Sigmoid colon (tissue), 7 donors: ENCODE data around the gene SLC17A2. TPM values are rescaled to one million over a fixed set of nuclear protein-coding genes. Genes with fewer than 3 reads are reported as not detected.

Source experiments
- DNase-seq: peaks from one replicate; pipeline ENCODE4 v3.0.0-alpha.2; 2019
- H3K27ac ChIP-seq, 4 donors: fragments of 200-600 bp; sonication (generic); one replicate each; pipeline ENCODE4 v1.5.1; 2016 to 2019; ENCODE audit warnings: mild to moderate bottlenecking in 1 of 4
- H3K27me3 ChIP-seq, 3 donors: fragments of 200-600 bp; sonication (generic); one replicate each; pipeline ENCODE4 v1.5.1; 2019; ENCODE audit warnings: mild to moderate bottlenecking in 1 of 3
- H3K36me3 ChIP-seq, 4 donors: fragments of 200-600 bp; sonication (generic); one replicate each; pipeline ENCODE4 v1.5.1; 2016 to 2019
- H3K4me1 ChIP-seq, 4 donors: fragments of 200-600 bp; sonication (generic); one replicate each; pipeline ENCODE4 v1.5.1; 2017 to 2019
- H3K4me3 ChIP-seq, 4 donors: fragments of 200-600 bp; sonication (generic); one replicate each; pipeline ENCODE4 v1.5.1; 2017 to 2019; ENCODE audit warnings: mild to moderate bottlenecking in 2 of 4, moderate library complexity in 1 of 4
- H3K9me3 ChIP-seq, 4 donors: fragments of 200-600 bp in 3 of 4; sonication (generic) in 3 of 4; one replicate each; pipeline versions ENCODE4 v1.5.1 to v1.6.1; 2013 to 2019
- EP300 ChIP-seq, 4 donors: sonication (generic); formaldehyde crosslinking; IDR thresholded peaks; one replicate each; pipeline ENCODE4 v1.6.1; 2017; ENCODE audit warnings: antibody characterized with exemption in 4 of 4
- POLR2A ChIP-seq, 2 donors: fragments of 450-650 bp; IDR thresholded peaks; one replicate each; pipeline ENCODE4 v1.6.1; 2016; ENCODE audit warnings: antibody characterized with exemption in 2 of 2, mild to moderate bottlenecking in 2 of 2, moderate library complexity in 2 of 2
- POLR2AphosphoS5 ChIP-seq, 4 donors: sonication (generic); formaldehyde crosslinking; IDR thresholded peaks; one replicate each; pipeline ENCODE4 v1.6.1; 2017; ENCODE audit warnings: antibody characterized with exemption in 4 of 4
- WGBS, 2 donors: extraction: QIAGEN DNeasy Blood & Tissue Kit; methylation state at CpG; one replicate each; pipeline ENCODE4 v1.1.7; 2013; 5-methylcytosine and 5-hydroxymethylcytosine counted together
- intact Hi-C: fragments of 100-400 bp; cut with DNase I; formaldehyde crosslinking; loops from one replicate; pipeline ENCODE4 v1.15.1; 2023
- polyA plus RNA-seq, 3 donors: library from polyadenylated mRNA; stranded (reverse); fragments of 200-250 nt; gene quantifications; one replicate each; pipeline ENCODE4 v1.2.3, GENCODE V29; 2013
- total RNA-seq, 4 donors: library from RNA; depleted of rRNA; stranded (reverse); fragments of >200 nt; gene quantifications; one replicate each; pipeline ENCODE4 v1.1.0, GENCODE V29; 2016
- TF ChIP-seq, protein P1 (sequence below), 4 experiments: fragments of 450-650 bp in 3 of 4; fragments of 200-600 bp in 1 of 4; IDR thresholded peaks; one replicate each; pipeline ENCODE4 v1.5.1; 2016 to 2019; ENCODE audit warnings: antibody characterized with exemption in 4 of 4, mild to moderate bottlenecking in 3 of 4, moderate library complexity in 2 of 4
- donor health status: healthy with polysubstance abuse.
- donor health status: Bipolar disorder and iron deficiency.
- donor health status: healthy.

Gene SLC17A2
- total and polyA plus RNA-seq, 7 donors: not detected

DNA sequence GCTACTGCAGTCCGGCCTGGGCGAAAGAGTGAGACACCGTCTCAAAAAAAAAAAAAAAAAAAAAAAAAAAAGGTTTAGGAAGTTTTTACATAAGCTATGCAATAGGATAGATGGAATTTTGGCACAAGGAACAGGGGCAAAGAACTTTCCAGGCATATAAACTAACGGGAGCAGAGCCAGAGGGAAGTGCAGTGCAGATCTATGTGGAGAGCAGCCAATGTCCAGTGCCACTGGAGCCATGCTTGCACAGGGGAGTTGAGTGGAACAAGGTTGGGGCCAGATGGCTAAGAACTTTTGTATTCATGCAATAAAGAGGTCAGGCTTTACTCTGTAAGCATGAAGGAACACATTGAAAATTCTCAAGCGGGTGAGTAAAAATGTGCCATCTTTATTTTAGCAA is 10.8 kb downstream of the SLC17A2 start:
- H3K9me3 ChIP-seq: no peaks in the 10 kb centered on the region
- 90 to 93% methylated on average over 5 of the region's 5 CpGs for WGBS, 2 donors
- H3K4me3 ChIP-seq: no peak overlapping the region
- TF ChIP-seq, protein P1, sequence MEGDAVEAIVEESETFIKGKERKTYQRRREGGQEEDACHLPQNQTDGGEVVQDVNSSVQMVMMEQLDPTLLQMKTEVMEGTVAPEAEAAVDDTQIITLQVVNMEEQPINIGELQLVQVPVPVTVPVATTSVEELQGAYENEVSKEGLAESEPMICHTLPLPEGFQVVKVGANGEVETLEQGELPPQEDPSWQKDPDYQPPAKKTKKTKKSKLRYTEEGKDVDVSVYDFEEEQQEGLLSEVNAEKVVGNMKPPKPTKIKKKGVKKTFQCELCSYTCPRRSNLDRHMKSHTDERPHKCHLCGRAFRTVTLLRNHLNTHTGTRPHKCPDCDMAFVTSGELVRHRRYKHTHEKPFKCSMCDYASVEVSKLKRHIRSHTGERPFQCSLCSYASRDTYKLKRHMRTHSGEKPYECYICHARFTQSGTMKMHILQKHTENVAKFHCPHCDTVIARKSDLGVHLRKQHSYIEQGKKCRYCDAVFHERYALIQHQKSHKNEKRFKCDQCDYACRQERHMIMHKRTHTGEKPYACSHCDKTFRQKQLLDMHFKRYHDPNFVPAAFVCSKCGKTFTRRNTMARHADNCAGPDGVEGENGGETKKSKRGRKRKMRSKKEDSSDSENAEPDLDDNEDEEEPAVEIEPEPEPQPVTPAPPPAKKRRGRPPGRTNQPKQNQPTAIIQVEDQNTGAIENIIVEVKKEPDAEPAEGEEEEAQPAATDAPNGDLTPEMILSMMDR (IDR thresholded peaks at IDR 0.05): no peak
- TF ChIP-seq EP300 (IDR thresholded peaks at IDR 0.05): no peak
- no peak for TF ChIP-seq POLR2A (IDR thresholded peaks at IDR 0.05)
- no peak for TF ChIP-seq POLR2AphosphoS5 (IDR thresholded peaks at IDR 0.05)
- no peaks in the 10 kb centered on the region for H3K27me3 ChIP-seq
- DNase-seq: no peak
- no peaks in the 10 kb centered on the region for H3K36me3 ChIP-seq
- intact Hi-C loops: no loop called here
- no peaks in the 10 kb centered on the region for H3K4me1 ChIP-seq
- H3K27ac ChIP-seq: no peak overlapping the region

DNA sequence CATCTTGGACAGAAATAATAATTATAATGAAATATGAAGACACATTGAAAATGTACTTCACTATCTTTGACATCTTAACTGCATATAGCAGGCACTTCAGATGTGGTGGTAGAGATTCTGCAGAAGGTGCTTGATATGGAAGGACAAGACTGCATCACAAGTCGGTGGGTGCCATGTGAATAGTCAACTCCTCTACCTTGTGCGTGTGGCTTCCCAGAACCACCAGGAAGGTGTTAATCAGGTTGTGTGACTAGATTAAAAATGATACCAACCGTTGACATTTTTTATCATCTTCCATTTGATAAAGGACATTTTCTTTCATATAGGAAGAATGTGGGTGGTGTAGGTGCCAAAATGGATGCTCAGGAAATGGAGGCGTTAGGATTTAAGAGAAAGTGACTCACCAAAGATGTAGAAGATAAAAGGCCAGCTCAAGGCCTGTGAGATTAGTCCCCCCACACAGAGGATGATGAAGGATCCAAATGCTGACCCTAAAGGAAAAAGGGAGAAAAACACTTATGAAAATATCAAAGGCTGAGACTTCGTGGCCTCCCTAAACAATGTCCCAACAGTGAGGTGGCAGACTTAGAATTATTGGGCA is 12.3 kb downstream of the SLC17A2 start:
- intact Hi-C loops: no loop called here
- TF ChIP-seq, protein P1 (IDR thresholded peaks at IDR 0.05): no peak
- TF ChIP-seq POLR2AphosphoS5 (IDR thresholded peaks at IDR 0.05) (no peak), EP300 (IDR thresholded peaks at IDR 0.05) (no peak), POLR2A (IDR thresholded peaks at IDR 0.05) (no peak)
- H3K27ac ChIP-seq: no peak overlapping the region
- H3K4me1 ChIP-seq: no peaks in the 10 kb centered on the region
- H3K9me3 ChIP-seq: no peaks in the 10 kb centered on the region
- no peaks in the 10 kb centered on the region for H3K36me3 ChIP-seq
- WGBS, 2 donors: 82 to 83% methylated on average over 5 of the region's 5 CpGs
- H3K27me3 ChIP-seq: no peaks in the 10 kb centered on the region
- no peak overlapping the region for H3K4me3 ChIP-seq
- no peak for DNase-seq

DNA sequence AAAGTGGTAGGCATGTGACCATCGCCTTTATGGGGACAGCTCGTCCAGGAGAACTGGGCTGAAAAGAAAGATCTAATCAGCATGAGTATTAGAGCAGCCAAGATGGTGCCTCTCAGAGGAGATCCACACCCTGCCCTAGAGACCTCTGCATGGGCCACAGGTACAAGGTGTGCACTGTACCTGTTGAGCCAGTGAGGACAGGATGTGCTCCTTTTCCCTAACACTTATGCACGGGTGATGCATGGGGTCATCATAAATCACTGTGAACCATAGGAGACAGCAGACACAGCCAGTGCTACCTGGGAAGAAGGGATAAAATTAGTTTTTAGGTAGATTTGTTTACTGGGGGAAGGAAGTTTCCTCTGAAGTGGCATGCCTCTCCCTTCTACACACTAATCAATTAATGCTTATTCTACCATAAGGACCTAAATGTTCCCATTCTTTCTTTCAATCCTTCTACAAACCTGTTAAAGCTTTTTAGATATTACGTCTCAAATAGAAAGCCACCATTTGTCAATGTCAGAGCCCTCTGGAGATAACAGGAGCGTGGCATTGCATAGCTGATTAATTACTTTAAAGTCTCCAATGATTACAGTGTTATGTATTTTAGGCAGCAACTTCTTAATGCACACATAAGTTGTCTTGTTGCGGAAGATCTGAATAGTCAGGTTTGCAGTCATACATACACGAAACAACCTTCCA is 13.6 kb downstream of the SLC17A2 start:
- TF ChIP-seq POLR2AphosphoS5 (IDR thresholded peaks at IDR 0.05) (no peak), POLR2A (IDR thresholded peaks at IDR 0.05) (no peak), EP300 (IDR thresholded peaks at IDR 0.05) (no peak)
- TF ChIP-seq, protein P1 (IDR thresholded peaks at IDR 0.05): no peak
- DNase-seq: no peak
- no peaks in the 10 kb centered on the region for H3K27me3 ChIP-seq
- no peaks in the 10 kb centered on the region for H3K36me3 ChIP-seq
- intact Hi-C loops: no loop called here
- H3K4me3 ChIP-seq: no peak overlapping the region
- 93 to 96% methylated on average over 7 of the region's 7 CpGs for WGBS, 2 donors
- H3K4me1 ChIP-seq: no peaks in the 10 kb centered on the region
- no peak overlapping the region for H3K27ac ChIP-seq
- H3K9me3 ChIP-seq: no peaks in the 10 kb centered on the region

DNA sequence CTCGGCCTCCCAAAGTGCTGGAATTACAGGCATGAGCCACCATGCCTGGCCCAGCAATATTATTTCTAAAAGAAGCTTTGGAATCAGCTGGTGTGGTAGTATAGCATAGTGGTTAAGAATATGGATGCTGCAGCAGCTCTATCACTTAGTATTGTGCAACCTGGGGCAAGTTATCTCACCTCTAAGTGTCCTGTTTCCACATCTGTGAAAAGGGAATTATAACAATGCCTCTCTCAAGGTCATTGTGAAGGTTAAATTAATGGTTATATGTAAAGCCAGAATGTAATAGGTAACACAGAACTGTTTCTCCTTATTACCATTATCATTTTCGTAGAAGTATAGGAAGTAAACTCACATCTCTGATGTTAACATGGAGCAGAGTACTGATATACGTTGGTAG is 14.2 kb downstream of the SLC17A2 start:
- intact Hi-C loops: no loop called here
- no peak for DNase-seq
- no peaks in the 10 kb centered on the region for H3K27me3 ChIP-seq
- no peak for TF ChIP-seq POLR2A (IDR thresholded peaks at IDR 0.05)
- no peak for TF ChIP-seq POLR2AphosphoS5 (IDR thresholded peaks at IDR 0.05)
- TF ChIP-seq EP300 (IDR thresholded peaks at IDR 0.05): no peak
- TF ChIP-seq, protein P1 (IDR thresholded peaks at IDR 0.05): no peak
- no peaks in the 10 kb centered on the region for H3K36me3 ChIP-seq
- H3K4me1 ChIP-seq: no peaks in the 10 kb centered on the region
- no peak overlapping the region for H3K27ac ChIP-seq
- H3K4me3 ChIP-seq: no peak overlapping the region
- WGBS, 2 donors: 81 to 89% methylated on average over 3 of the region's 3 CpGs
- H3K9me3 ChIP-seq: no peaks in the 10 kb centered on the region
